ENCODE results near the gene DENND4B. TPM values are rescaled to one million over a fixed set of nuclear protein-coding genes. Genes with fewer than 3 reads are reported as not detected.

DENND4B gene
- total and polyA plus RNA-seq, 2 of the 4 experiments (the other 2 are of a cell fraction) = 1.8 to 25.2 TPM

DNA sequence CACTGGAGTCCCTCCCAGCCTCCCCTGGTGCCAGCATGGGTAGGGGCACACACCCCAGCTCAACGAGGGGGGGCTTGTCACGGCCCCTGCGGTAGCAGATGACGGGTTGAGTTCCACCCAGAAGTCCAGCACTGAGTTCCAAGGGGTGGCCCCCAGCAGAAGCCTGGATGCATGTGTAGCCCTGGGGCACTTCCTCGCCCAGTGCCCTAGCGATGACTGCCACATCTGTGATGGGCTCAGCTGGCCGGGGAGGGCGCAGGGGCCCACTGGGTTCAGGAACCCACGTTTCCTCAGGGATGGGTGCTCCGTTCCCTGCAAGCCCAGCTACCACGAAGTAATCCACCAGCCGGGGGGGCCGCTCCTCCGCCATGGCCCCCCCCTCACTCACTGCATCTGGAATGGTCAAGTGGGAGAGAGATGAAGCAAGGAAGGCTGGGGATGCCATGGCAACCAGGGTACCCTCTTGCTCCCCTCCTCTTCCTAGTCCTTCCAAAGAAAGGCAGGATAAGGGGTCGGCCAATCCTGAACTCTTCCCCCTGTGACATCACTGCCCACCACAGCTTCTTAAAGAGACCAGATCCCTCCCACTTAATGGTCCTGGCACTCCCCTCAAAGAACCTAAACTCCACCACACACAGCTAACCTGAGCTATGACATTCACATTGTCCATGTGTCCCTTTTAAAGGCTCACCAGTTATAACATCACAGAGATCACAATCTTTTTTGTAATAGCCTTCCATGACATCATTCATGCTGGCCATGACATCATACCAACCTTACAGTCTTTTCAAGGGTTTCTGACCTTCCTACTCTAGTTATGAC is 2.3 kb downstream of the DENND4B start:
- Histone ChIP-seq H2AK9ac (replicated peaks; ENCODE audit: low read depth, low read length, poor library complexity) (peak overlapping the region; percentile 99), H3K14ac (replicated peaks; ENCODE audit: low read depth, low read length) (no peak overlapping the region), H2BK20ac (ENCODE audit: low read depth, low read length) (no peak overlapping the region), H3K4ac (ENCODE audit: low read depth, low read length) (no peak overlapping the region), H4K5ac (ENCODE audit: low read depth, low read length) (no peak overlapping the region), H3K9me1 (ENCODE audit: insufficient read depth, low read length) (peaks cover 18% of the 10 kb centered on the region; the same call in 1 of the 2 replicates), H4K8ac (ENCODE audit: low read depth in 2 of 2, low read length in 2 of 2) (peak overlapping the region in 1 of 2 experiments; percentile 21; a peak in 1 of 4 replicates), H3K36me3 (ENCODE audit: control insufficient read depth, insufficient read depth, low read length) (peaks cover 48% of the 10 kb centered on the region), H2AFZ (replicated peaks; ENCODE audit: low read length, poor library complexity) (peak overlapping the region; percentile 36), H3K18ac (ENCODE audit: low read depth, low read length) (no peak overlapping the region), H3K27ac (ENCODE audit: insufficient read depth, low read length) (no peak overlapping the region), H3K4me1 (ENCODE audit: control insufficient read depth, insufficient read depth, low read length) (peaks cover 9% of the 10 kb centered on the region), H3K9me3 (ENCODE audit: control insufficient read depth, insufficient read depth, low read length) (no peaks in the 10 kb centered on the region), H3K56ac (ENCODE audit: extremely low read depth, insufficient read depth, low read length) (no peak overlapping the region), H3K27me3 (ENCODE audit: control insufficient read depth, insufficient read depth, low read length) (no peaks in the 10 kb centered on the region), H3K9ac (ENCODE audit: low read depth, low read length) (no peak overlapping the region), H3K23ac (ENCODE audit: low read depth, low read length) (no peak overlapping the region; the same call in 1 of the 2 replicates), H4K20me1 (ENCODE audit: insufficient read depth, low read length) (peaks cover 11% of the 10 kb centered on the region), H2AK5ac (ENCODE audit: low read depth, low read length) (no peak overlapping the region), H2BK5ac (ENCODE audit: low read depth, low read length, poor library complexity, severe bottlenecking) (no peak overlapping the region), H3K4me3 (ENCODE audit: insufficient read depth, low read depth, low read length) (no peak overlapping the region), H2BK120ac (ENCODE audit: low read depth, low read length) (no peak overlapping the region), H2BK15ac (ENCODE audit: low read depth, low read length) (0 out of 3 replicates have a peak overlapping the region, but pooled peaks have one; percentile 21), H4K91ac (ENCODE audit: insufficient read depth, low read depth, low read length) (no peak overlapping the region), H3K4me2 (ENCODE audit: low read depth, low read length) (no peak overlapping the region), H3K79me1 (ENCODE audit: low read depth in 1 of 2, low read length in 2 of 2) (peaks cover 15 to 58% of the 10 kb centered on the region in 2 experiments)
- TF ChIP-seq, protein P1, sequence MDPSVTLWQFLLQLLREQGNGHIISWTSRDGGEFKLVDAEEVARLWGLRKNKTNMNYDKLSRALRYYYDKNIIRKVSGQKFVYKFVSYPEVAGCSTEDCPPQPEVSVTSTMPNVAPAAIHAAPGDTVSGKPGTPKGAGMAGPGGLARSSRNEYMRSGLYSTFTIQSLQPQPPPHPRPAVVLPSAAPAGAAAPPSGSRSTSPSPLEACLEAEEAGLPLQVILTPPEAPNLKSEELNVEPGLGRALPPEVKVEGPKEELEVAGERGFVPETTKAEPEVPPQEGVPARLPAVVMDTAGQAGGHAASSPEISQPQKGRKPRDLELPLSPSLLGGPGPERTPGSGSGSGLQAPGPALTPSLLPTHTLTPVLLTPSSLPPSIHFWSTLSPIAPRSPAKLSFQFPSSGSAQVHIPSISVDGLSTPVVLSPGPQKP (IDR thresholded peaks at IDR 0.05; ENCODE audit: borderline replicate concordance, low read depth, low read length) = no peak
- TF ChIP-seq RCOR1 (IDR thresholded peaks at IDR 0.05; ENCODE audit: insufficient replicate concordance, low read length) (no peak), BHLHE40 (IDR thresholded peaks at IDR 0.05; ENCODE audit: low read depth, low read length) (no peak), CHD1 (IDR thresholded peaks at IDR 0.05; ENCODE audit: low read depth, low read length) (no peak), CEBPB (IDR thresholded peaks at IDR 0.05; ENCODE audit: low read depth, low read length) (no peak), RAD21 (IDR thresholded peaks at IDR 0.05; ENCODE audit: low read length) (no peak), POLR2A (IDR thresholded peaks at IDR 0.05; ENCODE audit: low read depth, low read length) (no peak)
- intact Hi-C loops (cut with micrococcal nuclease) (no loop called here), in situ Hi-C loops (cut with MboI; ENCODE audit: low sequenced_read_pairs) (no loop called here), dilution Hi-C loops (cut with HindIII; ENCODE audit: low sequenced_read_pairs, unreplicated experiment) (no loop called here)
- 78% methylated on average over 3 of the region's 15 CpGs; no CpG with 5 or more reads in 1 of the 2 experiments for WGBS, 2 experiments (ENCODE audit: extremely low coverage in 2 of 2, insufficient read length in 1 of 2)
- DNase-seq (no peak), ATAC-seq (ENCODE audit: low read depth) (no peak)
- ChIA-PET CTCF (interaction anchor here (1.0 kb wide), 1 partner anchor 42 kb away, joined by 3 read pairs; the partner anchor contains the start of gene RAB13), POLR2A (ENCODE audit: unreplicated experiment) (interaction anchor here (0.6 kb wide), 1 partner anchor 500 kb away, joined by 3 read pairs; no protein-coding TSS in a partner anchor)
- no TSS peak for BruUV-seq (replicated peaks)
